GM21390 (cell line): Measurements from ENCODE around the gene ADAM10.

Experiments used
- ATAC-seq: cut with Tn5 transposase; IDR thresholded peaks from one replicate; pipeline ENCODE4 v1.9.1; 2021; ENCODE audit not compliant: unreplicated experiment

ADAM10 gene

GRCh38 chr15:58684036-58684710 lies 65.3 kb downstream of the ADAM10 start:
- ATAC-seq: no peak

DNA sequence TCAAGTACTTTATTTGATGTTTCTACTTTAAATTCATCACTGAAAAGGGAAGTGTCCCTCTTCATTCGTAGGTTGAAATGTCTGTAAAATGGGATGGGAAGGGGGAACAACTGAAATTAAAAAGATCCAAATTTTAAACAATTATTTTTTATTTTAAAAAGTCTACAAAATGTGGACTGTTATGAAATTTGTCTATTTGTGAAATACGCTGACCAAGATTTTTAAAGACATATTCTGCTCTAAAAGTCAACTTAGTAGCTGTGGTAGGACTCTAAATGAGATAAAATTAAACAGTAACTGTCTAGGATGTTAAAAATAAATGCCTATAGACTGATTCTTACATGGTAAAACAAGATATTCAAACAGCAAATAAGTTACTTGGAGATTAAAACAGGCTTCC lies 67.3 kb downstream of the ADAM10 start:
- no peak for ATAC-seq

DNA sequence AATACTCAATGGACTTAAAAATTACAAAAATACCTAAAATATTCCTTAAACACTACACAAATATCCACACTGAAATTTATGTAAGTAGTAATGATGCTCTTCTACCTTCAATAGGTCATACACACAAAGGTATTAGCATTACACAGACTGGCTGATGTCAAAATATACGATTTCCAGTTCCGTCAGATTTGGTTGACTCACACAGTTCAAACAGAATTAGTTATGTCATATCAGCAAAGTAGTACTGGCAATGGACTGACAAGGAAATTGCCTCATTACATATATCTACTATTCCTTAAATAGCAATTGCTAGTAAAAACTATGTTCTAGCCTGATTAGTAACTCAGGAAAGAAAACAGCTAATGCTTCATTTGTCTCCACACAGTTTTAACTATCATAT lies 70.8 kb downstream of the ADAM10 start:
- ATAC-seq: no peak

DNA sequence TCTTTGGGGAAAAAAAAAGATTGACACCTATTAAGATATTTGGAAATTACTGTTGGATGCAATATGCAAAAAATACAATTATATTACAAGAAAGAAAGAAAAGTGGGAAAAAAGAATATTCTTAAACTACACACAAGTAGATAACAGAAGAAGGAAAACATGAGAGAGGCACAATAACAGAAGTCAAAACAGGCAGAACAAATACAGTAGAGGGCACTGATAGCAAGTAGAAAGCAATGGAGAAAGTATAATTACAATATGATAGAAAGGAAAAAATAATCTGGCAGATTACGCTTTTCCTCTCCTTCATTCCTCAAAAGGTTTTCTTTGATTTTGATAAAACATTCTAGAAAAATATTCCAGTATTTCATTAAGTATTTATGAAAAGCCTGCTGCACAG lies 72.1 kb downstream of the ADAM10 start:
- ATAC-seq: no peak

DNA sequence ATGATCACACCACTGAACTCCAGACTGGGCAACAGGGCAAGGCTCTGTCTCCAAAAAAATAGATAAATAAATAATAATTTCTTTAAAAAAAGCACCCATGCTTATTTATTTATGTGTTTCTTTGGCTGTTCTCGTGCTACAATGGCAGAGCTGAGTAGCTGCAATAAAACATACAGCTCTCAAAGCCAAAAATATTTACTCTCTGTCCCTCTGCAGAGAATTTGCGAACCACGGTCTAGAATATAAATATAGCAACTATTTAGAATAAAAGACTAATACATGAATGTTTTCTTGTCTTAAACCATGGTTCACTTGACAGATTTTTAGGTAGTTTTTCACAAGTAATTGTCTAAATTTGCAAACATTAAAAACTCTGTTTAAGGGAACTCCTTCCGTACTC lies 72.7 kb downstream of the ADAM10 start:
- no peak for ATAC-seq

- no peak for ATAC-seq
Measured at GRCh38 chr15:58671186-58671585, 78.3 kb downstream of the ADAM10 start.

- ATAC-seq: no peak
Measured at GRCh38 chr15:58669108-58669507, 80.4 kb downstream of the ADAM10 start.

DNA sequence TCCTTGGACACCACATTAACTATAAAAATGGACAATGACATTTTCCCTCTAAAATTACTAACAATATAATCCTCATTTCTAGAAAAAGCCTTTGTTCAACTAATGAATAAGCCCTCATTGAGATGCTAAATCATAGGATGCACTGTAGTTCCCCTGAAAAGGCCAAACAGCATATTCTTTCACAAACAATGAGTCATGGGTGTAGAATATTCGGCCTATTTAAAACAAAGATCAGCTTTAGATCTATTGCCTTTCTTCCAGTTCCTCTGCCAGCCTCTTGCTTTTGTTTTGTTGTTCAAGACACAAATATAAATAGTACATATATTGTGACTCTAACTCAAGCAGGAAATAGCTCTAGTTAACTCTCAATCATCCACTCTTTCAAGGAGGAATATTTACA lies 82.5 kb downstream of the ADAM10 start:
- no peak for ATAC-seq

DNA sequence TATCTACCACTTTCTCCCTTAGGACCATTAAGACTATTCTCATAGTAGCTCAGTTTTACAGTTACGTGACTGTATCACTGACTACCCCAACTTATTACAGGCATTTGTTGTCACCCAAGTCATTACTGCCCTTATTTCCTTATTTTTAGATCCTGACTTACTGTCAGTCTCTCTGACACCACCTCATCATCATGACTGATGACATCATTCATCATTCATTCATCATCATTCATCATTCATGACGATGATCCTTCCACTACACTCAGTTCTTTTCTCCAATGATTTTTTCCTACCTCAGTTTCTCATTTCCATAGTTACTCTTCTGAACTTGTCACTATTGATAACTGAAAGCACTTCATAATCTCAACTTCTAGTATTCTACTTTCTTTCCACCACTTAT lies 83.8 kb downstream of the ADAM10 start:
- ATAC-seq: no peak

DNA sequence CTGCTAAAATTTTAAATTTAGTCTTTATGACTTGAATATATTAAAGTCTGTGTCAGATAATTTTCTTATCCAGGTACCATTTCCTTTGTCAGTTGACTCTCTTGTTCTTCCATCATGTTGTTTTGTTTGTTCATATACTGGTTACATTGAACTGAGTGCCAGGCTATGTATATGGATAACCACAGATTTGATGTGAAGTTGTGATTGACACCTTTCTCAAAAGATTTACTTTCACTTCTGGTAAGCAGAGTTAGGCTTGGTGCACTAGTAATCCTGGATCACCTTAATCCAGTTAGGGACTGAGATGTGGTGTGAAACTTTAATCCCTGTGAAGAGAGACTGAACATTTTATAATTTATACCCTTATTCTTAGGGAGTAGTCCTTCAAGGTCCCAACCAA lies 99.4 kb downstream of the ADAM10 start:
- ATAC-seq: no peak

- ATAC-seq: no peak
Measured at GRCh38 chr15:58649175-58649574, 100.3 kb downstream of the ADAM10 start.

- ATAC-seq: no peak
Measured at GRCh38 chr15:58643996-58644395, 105.5 kb downstream of the ADAM10 start.

DNA sequence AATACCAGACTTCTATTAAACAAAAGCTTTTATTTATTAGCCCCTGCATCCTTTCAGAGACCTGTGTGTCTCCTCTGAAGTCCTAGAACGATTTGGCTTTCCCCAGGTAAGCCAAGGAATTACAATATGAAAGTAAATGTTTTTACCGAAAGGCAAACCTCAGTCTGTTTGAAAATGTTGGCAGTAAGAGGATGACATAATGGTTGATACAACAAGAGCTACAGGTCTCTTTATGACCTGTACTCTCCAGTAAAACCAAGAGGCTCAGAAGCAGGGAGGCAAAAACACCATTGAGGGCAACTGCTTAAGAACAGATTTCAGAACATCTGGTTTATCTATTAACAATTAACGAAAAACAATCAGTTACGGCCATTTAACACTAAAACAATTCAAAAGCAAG lies 107.8 kb downstream of the ADAM10 start:
- no peak for ATAC-seq

DNA sequence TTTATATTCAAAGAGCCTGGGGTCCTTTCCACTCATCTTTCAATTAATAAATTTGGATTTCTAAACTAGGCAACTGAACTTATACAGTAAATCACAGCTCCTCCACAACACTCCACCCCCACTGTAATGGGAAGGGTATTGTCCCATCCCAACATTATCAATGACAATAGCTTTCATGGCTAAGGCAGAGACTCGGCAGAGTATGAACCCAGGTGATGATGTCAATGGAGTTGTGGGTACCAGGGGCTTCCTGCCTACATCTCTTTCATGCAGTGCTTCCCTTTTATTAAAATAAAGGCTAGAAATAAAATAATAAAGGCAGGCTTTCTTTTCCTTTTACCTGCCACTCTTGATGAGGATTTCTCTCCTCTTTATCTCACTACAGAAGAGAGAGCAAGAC lies 109.5 kb downstream of the ADAM10 start:
- ATAC-seq: no peak

DNA sequence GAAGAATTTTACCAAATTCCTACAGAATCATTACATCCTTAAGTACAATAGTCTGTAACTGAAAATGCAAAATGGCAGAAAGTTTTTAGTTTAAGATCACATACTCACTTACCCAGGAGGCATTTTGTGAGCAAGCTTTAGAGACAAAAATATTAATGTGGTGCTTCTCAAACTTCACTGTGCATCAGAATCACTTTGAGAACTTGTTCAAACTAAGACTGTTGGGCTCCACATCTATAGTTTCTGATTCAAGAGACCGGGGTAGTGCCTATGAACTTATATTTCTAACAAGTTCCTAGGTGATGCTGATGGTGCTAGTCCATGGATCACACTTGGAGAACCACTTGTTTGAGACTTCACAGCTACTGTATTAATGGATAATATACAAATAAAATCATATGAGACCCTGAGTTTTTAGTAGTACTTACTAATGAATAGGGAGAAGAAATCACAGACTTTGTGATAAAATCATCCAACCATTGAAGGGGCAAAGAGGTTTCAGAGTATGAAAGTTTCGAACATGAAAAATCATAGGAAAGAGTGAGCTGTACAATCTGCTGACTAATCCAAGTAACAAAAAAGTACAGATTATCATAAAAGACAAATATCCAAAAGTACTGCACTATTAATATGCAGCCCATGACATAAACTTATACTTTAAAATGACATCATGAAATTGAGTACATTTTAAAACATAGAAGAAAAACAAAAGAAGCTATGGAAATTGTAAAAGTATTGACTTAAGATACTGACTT lies 110.3 kb downstream of the ADAM10 start:
- ATAC-seq: no peak

DNA sequence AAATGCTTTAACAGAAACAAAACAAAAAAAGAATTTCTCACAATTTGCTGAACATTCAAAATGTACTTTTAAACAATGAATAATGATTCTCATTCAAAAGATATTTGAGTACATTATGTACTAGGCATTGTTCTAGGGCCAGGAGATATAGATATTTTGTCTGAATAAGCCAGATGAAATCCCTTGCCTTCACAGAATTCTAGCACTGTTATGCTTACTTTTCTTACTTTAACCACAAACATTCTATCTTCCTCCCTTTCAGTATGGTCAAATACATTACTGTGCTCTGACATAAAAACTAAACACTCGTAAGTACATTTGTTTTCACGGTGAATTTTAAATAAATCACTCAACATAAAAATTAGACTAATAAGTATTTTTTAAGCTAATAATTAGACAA lies 116.7 kb downstream of the ADAM10 start:
- ATAC-seq: no peak

- ATAC-seq: no peak
Measured at GRCh38 chr15:58631319-58631718, 118.2 kb downstream of the ADAM10 start.

DNA sequence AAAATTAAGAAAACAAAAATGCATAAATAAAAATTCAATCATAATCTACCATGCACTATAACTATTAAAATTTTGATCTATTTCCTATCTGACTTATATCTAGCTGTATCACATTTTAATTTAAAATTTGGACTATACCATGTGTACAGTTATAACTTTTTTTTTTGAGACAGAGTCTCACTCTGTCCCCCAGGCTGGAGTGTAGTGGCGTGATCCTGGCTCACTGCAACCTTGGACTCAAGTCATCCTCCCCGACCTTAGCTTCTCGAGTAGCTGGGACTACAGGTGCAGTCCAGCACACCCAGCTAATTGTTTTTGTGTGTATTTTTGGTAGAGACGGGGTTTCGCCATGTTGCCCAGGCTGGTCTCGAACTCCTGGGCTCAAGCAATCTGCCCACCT lies 119.9 kb downstream of the ADAM10 start:
- no peak for ATAC-seq

- peak; percentile 53 for ATAC-seq
Measured at GRCh38 chr15:58628206-58628947, 121.1 kb downstream of the ADAM10 start.

GRCh38 chr15:58627701-58628100 lies 121.8 kb downstream of the ADAM10 start:
- ATAC-seq: no peak

DNA sequence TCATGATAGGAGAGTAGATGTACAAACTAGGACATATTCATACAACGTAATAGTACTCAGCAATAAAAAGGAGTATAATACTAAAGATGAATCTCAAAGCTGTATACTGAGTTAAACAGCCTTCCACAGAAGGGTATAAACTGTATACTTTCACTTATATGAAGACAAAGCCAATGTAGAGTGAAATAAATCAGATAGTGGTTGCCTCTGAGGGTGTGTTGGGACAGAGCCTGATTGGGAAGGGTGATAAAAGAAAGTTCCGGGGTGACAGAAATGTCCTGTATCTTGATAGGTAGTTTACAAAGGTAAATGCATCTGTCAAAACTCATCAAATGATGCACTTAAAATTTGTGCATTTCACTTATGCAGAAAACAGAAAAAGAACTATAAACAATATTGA lies 122.5 kb downstream of the ADAM10 start:
- ATAC-seq: no peak

- ATAC-seq: no peak
Measured at GRCh38 chr15:58626378-58626777, 123.1 kb downstream of the ADAM10 start.
